Measurements from ENCODE around the gene TPBGL. TPM values are rescaled to one million over a fixed set of nuclear protein-coding genes. Genes with fewer than 3 reads are reported as not detected.

The TPBGL gene
- total and polyA plus RNA-seq, 2 donors (not counting 3 experiments of a cell fraction or from before 2014, with no cell fraction given): not detected

DNA sequence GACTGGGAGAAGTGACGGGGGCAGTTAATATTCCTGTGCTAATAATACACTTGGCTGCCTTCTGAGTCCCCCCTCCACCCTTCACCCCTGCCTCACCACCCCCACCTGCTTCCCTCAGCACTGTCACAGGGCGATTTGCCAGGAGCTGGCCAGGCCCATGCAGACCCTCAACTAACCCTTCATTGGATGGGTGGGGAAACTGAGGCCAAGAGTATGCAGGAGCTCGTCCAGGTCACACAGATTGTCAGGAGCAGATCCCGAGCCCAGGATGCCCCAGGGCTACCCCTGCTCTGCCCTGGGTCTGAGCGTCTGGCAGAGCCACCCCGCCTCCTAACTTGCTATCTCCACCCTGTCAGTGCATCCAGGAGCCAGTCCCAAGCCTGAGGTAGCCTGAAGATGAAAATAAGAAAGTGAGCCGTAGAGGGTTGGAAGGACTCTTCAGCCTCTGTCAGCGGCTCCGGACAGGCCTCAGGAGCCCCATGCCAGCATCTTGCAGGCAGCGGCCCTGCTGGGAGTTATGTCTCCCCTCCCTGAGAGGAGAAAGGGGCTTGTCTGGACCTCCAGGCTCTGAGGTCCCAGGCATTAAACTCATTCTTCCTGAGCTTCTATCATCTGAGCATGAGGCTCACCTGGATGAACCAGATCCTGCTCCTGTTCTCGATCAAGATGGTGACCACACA is 6.2 kb downstream of the TPBGL start:
- dilution Hi-C loops (cut with MboI; ENCODE audit: extremely low pct_ligation_motif_present, low sequenced_read_pairs): no loop called here
- DNase-seq (ENCODE audit: low read depth, low spot score): no peak
- Histone ChIP-seq H3K79me2 (ENCODE audit: control insufficient read depth, insufficient read depth, low read length) (no peaks in the 10 kb centered on the region), H3K9me3 (replicated peaks; ENCODE audit: control insufficient read depth, insufficient read depth, low read length) (no peaks in the 10 kb centered on the region), H3K4me2 (ENCODE audit: insufficient read depth, low read length) (no peak overlapping the region), H2AFZ (ENCODE audit: low read depth, low read length) (no peak overlapping the region), H3K9ac (replicated peaks; ENCODE audit: extremely low read depth, insufficient read depth, low read length) (no peak overlapping the region), H3K27me3 (ENCODE audit: control insufficient read depth in 2 of 2, insufficient read depth in 2 of 2, low read length in 2 of 2) (peaks cover 26 to 33% of the 10 kb centered on the region in 2 experiments), H3K36me3 (ENCODE audit: control insufficient read depth in 2 of 2, extremely low read depth in 1 of 2, insufficient read depth in 2 of 2, low read length in 2 of 2) (no peaks in the 10 kb centered on the region), H4K20me1 (replicated peaks; ENCODE audit: control insufficient read depth, extremely low read depth, insufficient read depth, low read length) (no peaks in the 10 kb centered on the region), H3K4me1 (ENCODE audit: control insufficient read depth, extremely low read depth, insufficient read depth, low read length) (peaks cover 3% of the 10 kb centered on the region), H3K9me1 (replicated peaks; ENCODE audit: control insufficient read depth, extremely low read depth, insufficient read depth, low read length) (no peaks in the 10 kb centered on the region), H3K4me3 (replicated peaks in 1 of 3; ENCODE audit: insufficient read depth in 1 of 3, low read depth in 1 of 3, low read length in 3 of 3) (no peak overlapping the region), H3K27ac (ENCODE audit: insufficient read depth, low read depth, low read length) (no peak overlapping the region)
- intact Hi-C loops (cut with micrococcal nuclease): no loop called here
- TF ChIP-seq POLR2AphosphoS5 (IDR thresholded peaks at IDR 0.05; ENCODE audit: insufficient read depth, low read depth, low read length) (no peak), MAX (IDR thresholded peaks at IDR 0.05; ENCODE audit: insufficient read depth, insufficient read length) (no peak), EZH2 (IDR thresholded peaks at IDR 0.05; ENCODE audit: borderline replicate concordance, low read depth, low read length, severe bottlenecking) (no peak), POLR2A (IDR thresholded peaks at IDR 0.05; ENCODE audit: low read depth, low read length) (no peak), FOS (IDR thresholded peaks at IDR 0.05; ENCODE audit: borderline replicate concordance, insufficient read depth, low read length) (no peak), JUN (IDR thresholded peaks at IDR 0.05; ENCODE audit: borderline replicate concordance, insufficient read depth, insufficient read length, low read depth) (no peak), GATA2 (IDR thresholded peaks at IDR 0.05; ENCODE audit: insufficient read depth, insufficient read length, low read depth, low read length) (no peak), MYC (IDR thresholded peaks at IDR 0.05; ENCODE audit: low read depth, low read length) (no peak)
- TF ChIP-seq, protein P1, sequence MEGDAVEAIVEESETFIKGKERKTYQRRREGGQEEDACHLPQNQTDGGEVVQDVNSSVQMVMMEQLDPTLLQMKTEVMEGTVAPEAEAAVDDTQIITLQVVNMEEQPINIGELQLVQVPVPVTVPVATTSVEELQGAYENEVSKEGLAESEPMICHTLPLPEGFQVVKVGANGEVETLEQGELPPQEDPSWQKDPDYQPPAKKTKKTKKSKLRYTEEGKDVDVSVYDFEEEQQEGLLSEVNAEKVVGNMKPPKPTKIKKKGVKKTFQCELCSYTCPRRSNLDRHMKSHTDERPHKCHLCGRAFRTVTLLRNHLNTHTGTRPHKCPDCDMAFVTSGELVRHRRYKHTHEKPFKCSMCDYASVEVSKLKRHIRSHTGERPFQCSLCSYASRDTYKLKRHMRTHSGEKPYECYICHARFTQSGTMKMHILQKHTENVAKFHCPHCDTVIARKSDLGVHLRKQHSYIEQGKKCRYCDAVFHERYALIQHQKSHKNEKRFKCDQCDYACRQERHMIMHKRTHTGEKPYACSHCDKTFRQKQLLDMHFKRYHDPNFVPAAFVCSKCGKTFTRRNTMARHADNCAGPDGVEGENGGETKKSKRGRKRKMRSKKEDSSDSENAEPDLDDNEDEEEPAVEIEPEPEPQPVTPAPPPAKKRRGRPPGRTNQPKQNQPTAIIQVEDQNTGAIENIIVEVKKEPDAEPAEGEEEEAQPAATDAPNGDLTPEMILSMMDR (IDR thresholded peaks at IDR 0.05; ENCODE audit: extremely low read depth in 1 of 2, insufficient read depth in 1 of 2, low read depth in 1 of 2, low read length in 2 of 2): no peak
- no TSS peak for BruUV-seq (replicated peaks)
- no peak for FAIRE-seq
- ChIA-PET CTCF (interaction anchor here (1.3 to 9.5 kb wide), 7 partner anchors 8 to 315 kb away, joined by 4 to 507 read pairs (median 15); no protein-coding TSS in a partner anchor), POLR2A (no interaction called here)

Measured in endothelial cell of umbilical vein (primary cell).